WERI-Rb-1 (cell line): ENCODE measurements around the gene TRIM7.

ENCODE experiments used
- DNase-seq: peaks from one replicate; pipeline ENCODE4 v3.0.0-alpha.2; 2020
- H3K27ac ChIP-seq: fragments of 250-450 bp; sonication (Bioruptor Pico); 2 replicates; pipeline ENCODE4 v1.5.1; 2020; ENCODE audit warnings: mild to moderate bottlenecking, moderate library complexity
- H3K27me3 ChIP-seq: fragments of 250-450 bp; sonication (Bioruptor Pico); 2 replicates; pipeline ENCODE4 v1.5.1; 2021; ENCODE audit warnings: mild to moderate bottlenecking, low read depth, moderate library complexity; ENCODE audit not compliant: insufficient read depth, severe bottlenecking
- H3K36me3 ChIP-seq: fragments of 250-450 bp; sonication (Bioruptor Pico); 2 replicates; pipeline ENCODE4 v1.5.1; 2020; ENCODE audit warnings: mild to moderate bottlenecking, moderate library complexity
- H3K4me3 ChIP-seq: 2 replicates; pipeline ENCODE4 v1.5.1; 2011; ENCODE audit warnings: low read depth, mild to moderate bottlenecking, control low read depth, low read length
- H3K9me3 ChIP-seq: fragments of 250-450 bp; sonication (Bioruptor Pico); 2 replicates; pipeline ENCODE4 v1.5.1; 2021; ENCODE audit warnings: mild to moderate bottlenecking, moderate library complexity; ENCODE audit not compliant: severe bottlenecking
- CTCF ChIP-seq: IDR thresholded peaks from 2 replicates; pipeline ENCODE4 v1.5.1; 2011; ENCODE audit warnings: low read depth, mild to moderate bottlenecking, control low read depth, inconsistent platforms, low read length

Gene TRIM7

DNA sequence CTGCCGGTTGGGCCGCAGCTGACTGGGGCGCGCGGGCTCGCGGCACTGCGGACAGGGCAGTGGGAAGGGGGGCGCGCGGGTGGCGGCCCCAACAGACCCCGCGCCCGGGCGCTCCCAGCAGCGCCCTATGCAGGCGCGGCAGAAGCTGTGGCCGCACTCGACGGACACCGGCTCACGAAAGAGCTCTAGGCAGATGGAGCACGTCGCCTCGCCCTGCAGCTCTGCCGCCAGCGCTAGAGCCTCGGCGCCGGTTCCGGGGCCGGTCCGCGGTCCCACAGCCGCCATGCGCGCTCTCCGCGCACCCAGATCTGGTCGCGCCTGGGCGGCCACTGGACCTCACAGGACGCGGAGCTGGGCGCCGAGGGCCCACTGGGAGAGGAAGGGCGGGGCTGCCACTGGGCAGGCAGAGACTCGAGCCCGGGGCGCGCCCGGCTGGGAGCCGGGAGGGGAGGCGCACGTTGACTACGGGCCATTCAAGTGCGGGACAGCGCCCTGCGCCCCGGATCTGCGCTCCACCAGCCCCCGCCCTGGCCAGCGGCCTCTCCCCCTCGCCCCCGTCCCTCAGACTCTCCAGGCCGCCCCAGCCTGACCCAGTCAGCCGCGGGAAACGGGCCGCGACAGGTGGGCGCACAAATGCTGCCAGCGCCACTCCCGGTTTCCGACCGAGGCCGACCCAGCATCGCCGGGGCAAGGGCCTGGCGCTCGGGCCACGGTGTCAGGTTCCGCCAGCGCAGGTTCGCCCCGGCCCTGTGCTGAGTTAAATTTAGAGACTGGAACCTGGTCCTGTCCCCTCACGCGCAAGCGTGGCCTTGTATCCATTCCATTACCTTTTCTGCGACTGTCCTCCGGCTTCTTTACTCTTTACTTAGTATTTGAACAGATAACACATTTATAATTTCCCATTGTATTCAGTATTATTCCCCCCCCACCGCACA lies at the start of gene TRIM7:
Gene TRIM7 (minus strand): TSS at position 371 of the 935 bp plus-strand sequence. CDS start 86 bp downstream, at position 285.
- Histone ChIP-seq H3K27me3 (peaks cover 15% of the 10 kb centered on the region), H3K27ac (no peak within 1 kb of the TSS), H3K36me3 (no peaks in the 10 kb centered on the region), H3K4me3 (peak within 1 kb of the TSS; percentile 44), H3K9me3 (no peaks in the 10 kb centered on the region)
- DNase-seq = no peak
- no peak for TF ChIP-seq CTCF

- DNase-seq = no peak
- H3K27ac ChIP-seq = no peak overlapping the region
Measured at GRCh38 chr5:181248277-181248676, 43.3 kb upstream of the TRIM7 start.

DNA sequence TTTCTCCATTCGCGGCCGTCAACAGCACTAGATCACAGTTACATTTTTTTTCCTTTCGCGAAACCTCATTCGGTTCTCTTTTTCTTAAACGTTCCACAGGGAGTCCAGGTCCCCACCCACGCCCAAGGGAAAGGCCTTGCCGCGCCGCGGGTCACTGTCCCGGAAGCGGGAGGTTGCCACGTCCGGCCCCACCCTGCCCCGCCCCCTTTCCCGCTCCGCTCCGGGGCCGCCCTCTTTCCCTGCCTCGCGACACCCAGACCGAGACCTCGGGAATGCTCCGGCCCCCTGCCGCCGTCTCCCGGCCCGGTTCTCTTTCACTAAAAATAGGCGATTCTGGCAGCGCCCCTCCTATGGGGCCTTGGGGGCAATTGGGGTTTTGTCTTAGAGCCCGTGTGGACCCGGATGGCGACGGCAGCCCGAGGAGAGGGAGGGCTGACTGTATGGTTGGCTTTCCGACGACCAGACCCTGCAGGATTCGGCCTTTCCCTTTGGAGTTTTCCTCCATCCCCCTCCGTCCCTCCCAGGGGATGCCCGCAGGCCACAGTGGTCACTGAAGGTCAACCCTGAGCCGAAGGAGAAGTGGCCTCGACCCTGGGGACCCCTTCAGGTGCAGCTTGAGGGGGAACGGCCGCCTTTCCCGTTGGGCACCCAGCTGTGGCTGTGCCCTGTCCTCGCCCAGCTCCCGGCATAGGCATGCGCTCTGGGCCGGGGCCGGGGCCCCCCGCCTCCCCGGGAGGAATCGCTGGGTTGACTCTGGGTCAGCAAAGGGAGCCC lies 41.5 kb upstream of the TRIM7 start:
- peaks cover 19% of the 10 kb centered on the region for H3K36me3 ChIP-seq

More at GRCh38 chr5:181248277-181248676, 43.3 kb upstream of the TRIM7 start:
- Histone ChIP-seq H3K36me3 (peaks cover 2% of the 10 kb centered on the region), H3K9me3 (no peaks in the 10 kb centered on the region), H3K27me3 (no peaks in the 10 kb centered on the region), H3K4me3 (no peak overlapping the region)
- no peak for TF ChIP-seq CTCF

GRCh38 chr5:181245427-181246275 lies 40.7 kb upstream of the TRIM7 start:
- H3K27me3 ChIP-seq = no peaks in the 10 kb centered on the region
- peaks cover 27% of the 10 kb centered on the region for H3K36me3 ChIP-seq
- H3K9me3 ChIP-seq = no peaks in the 10 kb centered on the region
- peak overlapping the region; percentile 79 for H3K27ac ChIP-seq
- H3K4me3 ChIP-seq = peak overlapping the region; percentile 62
- no peak for TF ChIP-seq CTCF
- DNase-seq = no peak

More for the DNA sequence above, 41.5 kb upstream of the TRIM7 start:
- TF ChIP-seq CTCF = no peak
- Histone ChIP-seq H3K27ac (peak overlapping the region; percentile 79), H3K4me3 (peak overlapping the region; percentile 62), H3K27me3 (no peaks in the 10 kb centered on the region), H3K9me3 (no peaks in the 10 kb centered on the region)
- DNase-seq = peak; percentile 69

GRCh38 chr5:181243564-181244343 lies 38.8 kb upstream of the TRIM7 start, which contains the start of gene RACK1:
Gene RACK1 (minus strand): TSS chr5:181243906. CDS start chr5:181243800, 106 bp downstream.
- Histone ChIP-seq H3K27ac (peak within 1 kb of the TSS; percentile 79), H3K27me3 (no peaks in the 10 kb centered on the region), H3K4me3 (peak within 1 kb of the TSS; percentile 89), H3K36me3 (peaks cover 46% of the 10 kb centered on the region), H3K9me3 (no peaks in the 10 kb centered on the region)
- DNase-seq = peak; percentile 80
- no peak for TF ChIP-seq CTCF
